NCI-H524 treated with DMSO at 0.1 percent for 48 hours (cell line): Measurements from ENCODE around the gene KCNK17.

Source experiments
- DNase-seq: peaks from one replicate; lab custom pipeline; 2025; lab: John Stamatoyannopoulos, UW

KCNK17 gene

DNA sequence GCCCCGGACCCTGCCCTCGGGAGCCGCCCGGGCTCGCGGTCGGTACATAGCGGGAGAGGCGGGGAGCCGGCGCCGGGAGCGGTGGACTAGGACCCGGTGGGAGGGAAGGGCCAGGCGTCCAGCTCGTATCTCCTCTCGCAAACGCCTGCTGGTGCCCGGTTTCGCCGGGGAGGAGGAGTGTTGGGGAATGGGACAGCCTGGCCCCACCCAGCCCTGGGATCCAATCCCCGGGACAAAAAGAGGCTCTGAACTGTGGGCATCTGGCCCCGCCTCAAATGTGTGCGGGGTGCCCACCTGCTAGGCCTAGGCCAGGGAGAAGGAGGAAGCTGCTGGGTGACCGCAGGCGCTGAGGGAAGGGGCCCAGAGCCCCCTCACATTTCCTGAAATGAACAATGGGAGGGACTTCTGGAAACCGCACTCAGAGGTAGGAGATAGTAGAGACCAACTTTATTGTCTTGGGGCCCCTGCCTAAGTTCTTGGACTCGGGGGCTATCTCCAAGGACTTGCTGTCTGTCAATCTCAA, at the start of gene KCNK17:
KCNK17 (minus strand) TSS at position 147 of the 523 bp plus-strand sequence; CDS start at position 48, 99 bp downstream.
- no peak for DNase-seq

DNA sequence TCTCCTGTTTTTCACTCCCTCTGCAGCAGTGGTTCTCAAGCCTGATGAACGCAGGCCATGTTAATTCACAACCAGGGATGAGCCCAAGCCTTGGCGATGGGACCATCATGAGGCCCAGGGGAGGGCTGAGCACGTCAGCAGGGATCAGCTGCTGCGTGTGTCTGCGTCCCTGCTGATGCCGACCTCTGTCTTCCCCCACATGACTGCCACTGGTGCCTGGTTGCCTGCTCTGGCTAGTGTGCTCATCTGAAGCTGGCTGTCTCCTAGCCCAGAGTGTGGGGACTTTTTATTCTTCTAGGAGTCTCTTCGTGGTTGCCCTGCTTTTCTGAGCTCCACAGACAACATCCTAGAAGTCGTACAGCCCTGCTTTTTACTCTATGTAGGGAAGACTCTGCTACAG, 49.1 kb upstream of the KCNK17 start:
- DNase-seq: no peak

GRCh38 chr6:39362487-39362865, 48.3 kb upstream of the KCNK17 start:
- peak; percentile 75 for DNase-seq

DNA sequence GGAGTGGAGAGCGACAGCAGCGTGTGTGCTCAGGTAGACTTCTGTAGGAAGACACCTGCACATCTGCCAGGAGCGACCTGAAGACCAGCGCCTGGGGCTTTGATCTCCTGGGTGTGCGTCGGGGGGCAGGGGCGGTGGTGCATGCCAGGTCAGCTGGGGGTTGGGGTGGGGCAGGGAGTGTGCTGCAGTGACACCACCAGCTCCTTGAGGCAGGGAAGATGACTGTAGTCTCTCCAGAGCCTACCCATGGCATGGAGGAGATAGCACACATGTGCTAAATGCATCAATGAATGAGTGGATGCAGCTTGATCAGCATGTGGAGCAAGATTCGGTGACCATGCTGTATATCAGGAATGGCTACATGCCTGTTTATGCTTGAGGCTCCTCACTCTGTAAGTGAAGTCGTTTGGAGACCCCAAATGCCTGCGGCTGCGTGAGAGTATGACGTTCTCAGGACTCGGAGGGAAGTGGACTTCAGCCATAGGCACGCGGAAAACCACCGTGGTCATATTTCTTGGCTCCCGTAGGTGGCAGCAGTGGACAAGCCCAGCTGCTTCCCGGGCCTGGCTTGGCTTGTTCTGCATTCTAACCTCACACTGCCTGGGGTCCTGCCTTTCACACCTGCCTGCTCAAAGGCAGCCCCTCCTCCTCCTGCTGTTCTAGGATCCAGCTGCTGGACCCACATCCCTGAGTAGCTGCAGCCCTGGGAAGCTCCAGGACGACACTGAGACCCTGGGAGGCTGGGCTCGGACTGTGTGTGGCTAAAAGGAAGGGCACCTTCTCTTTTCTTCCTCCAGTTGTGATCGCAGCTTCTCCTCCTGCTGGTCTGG, 47.7 kb upstream of the KCNK17 start:
- peak; percentile 7 for DNase-seq

- no peak for DNase-seq
Measured at GRCh38 chr6:39360378-39360777, 46.2 kb upstream of the KCNK17 start.

- DNase-seq: peak; percentile 26
Measured at GRCh38 chr6:39357998-39358686, 43.9 kb upstream of the KCNK17 start.

GRCh38 chr6:39353698-39354315, 39.6 kb upstream of the KCNK17 start:
- DNase-seq: no peak

- DNase-seq: no peak
Measured at GRCh38 chr6:39350723-39351505, 36.7 kb upstream of the KCNK17 start.

- no peak for DNase-seq
Measured at GRCh38 chr6:39348740-39349139, 34.5 kb upstream of the KCNK17 start.

DNA sequence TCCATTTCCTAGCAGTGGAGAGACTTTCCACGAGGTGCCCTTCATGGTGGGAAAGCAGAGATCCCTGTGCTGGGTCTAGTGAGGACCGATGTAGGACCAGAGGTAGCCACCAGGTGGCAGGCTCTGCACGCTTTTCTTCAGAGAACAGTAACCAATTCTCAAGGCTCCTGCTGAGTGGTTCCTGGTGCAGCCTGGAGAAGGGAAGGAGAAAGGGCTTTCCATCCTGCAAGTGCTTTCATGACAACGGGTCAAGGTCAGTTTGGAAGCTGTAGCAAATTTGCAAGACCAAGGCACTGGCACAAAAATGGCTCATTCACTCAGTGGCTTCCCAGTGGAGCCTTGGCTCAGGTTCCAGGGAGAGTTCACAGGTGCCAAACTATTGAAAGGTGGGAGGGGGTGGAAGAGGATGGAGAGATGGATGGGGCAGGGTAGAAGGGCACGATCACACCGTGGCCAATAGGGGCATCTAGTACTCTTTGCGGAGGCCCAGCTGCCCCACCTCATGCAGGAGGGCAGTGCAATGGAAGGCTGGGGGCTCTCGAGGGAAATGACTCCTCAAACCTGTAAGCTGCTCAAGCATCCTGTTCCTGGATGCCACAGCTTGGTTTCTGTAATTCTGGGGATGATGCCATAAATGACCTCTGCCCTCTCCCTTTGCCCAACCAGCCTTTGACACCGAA, 33.8 kb upstream of the KCNK17 start:
- no peak for DNase-seq

GRCh38 chr6:39347206-39347605, 33.0 kb upstream of the KCNK17 start:
- no peak for DNase-seq

DNA sequence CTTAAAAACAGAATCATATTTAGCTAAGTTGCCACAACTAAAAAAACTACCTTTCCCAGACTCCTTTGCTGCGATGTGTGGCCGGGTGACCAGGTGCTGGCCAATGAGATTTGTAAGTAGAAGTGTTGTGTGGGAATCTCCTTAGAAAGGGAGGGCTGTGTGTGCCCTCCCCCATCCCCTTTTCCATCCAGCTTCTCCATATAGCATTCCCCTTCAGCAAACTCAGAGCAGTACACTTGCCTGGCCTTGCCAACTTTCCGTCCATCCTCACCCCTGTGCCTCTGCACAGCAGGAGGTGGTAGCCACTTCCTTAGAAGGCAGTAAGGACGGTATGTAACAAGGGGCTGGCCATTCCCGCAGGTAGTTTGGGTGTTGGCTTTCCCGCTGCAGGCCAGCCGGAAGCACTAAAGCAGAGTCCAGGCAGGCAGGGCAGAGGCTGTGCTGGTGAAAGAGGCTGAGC, 30.6 kb upstream of the KCNK17 start:
- no peak for DNase-seq

- DNase-seq: no peak
Measured at GRCh38 chr6:39343396-39343870, 29.2 kb upstream of the KCNK17 start.

DNA sequence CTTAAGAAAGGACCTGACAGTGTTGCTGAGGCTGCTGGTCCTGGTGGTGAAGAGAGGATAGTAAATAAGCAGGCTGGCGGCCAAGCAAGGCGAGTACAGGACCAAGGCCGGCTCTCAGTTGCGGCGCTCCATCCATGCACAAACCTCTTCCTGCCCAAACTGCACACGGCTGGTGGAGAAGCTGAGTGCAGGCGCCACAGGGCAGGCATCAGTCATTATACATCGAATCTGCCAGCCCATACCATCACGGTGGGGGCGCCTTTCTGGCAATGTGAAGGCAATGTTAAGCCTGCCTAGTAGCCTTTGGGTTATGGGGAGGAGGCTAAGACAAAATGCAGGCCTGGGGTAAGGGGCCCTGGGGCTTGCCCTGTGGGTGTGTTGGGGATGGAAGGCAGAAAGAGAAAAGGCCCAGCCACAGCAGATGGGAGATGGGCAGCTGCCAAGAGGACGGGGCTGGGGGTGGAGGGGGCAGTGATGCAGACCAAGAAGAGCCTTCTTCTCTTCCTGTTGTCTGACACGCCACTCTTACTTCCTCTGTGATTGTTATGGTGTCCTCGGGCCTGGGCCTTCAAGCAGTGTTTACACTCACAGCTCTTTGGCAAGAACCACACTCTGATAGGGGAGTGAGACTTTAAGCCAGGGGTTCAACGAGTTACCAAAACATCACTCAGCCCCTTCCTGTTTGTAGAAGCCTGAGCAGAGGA, 28.6 kb upstream of the KCNK17 start:
- DNase-seq: no peak

DNA sequence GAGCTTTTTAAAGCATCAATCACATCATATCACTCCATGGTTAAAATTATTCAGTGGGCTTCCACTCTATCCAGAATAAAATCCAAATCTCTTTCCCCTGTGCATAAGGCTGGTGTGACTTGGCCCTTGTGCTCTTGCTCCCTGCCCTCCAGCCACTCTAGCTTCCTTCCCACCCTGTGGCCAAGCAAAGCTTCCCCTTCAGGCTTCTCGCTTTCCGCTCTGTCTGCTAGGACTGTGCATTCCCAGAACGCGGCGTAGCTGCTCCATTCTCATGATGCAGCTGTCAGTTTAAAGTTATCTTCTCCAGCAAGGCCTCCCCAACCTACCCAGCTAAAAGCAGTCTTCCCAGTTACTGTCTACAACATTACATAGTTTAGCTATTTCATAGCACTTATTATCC, 27.7 kb upstream of the KCNK17 start:
- DNase-seq: no peak

- no peak for DNase-seq
Measured at GRCh38 chr6:39341352-39341751, 27.1 kb upstream of the KCNK17 start.

DNA sequence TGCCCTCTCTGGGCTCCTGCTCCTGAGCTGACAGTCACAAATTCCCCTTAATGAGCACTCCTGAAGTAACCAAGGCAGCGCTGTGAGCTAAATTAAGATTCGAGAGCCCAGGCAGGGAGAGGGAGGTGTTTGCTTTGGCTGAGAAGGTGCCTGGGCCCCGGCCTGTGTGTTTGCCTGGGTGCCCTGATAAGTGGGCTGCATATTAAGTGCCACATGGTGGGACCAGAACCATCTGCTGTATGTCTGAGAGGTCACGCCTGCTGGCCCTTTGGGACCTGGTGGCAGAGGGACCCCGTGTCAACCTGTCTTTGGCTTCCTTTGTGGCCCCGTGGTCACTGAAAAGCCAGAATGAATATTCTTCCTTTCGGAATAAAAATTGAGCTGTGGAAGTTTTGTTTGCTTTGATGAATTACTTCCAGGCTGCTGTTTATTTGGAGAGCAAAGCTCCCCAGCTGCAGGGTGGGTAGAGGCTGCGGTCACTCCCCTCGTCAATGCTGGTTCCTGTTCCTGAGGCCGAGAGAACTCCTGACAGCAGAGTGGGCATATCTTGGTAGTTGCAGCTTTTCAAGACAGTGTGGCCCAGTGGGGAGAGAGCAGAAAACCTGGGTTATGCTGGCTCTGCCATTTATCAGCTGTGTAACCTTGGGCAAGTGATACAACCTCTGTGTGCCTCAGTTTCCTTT, 25.8 kb upstream of the KCNK17 start:
- DNase-seq: peak; percentile 97

DNA sequence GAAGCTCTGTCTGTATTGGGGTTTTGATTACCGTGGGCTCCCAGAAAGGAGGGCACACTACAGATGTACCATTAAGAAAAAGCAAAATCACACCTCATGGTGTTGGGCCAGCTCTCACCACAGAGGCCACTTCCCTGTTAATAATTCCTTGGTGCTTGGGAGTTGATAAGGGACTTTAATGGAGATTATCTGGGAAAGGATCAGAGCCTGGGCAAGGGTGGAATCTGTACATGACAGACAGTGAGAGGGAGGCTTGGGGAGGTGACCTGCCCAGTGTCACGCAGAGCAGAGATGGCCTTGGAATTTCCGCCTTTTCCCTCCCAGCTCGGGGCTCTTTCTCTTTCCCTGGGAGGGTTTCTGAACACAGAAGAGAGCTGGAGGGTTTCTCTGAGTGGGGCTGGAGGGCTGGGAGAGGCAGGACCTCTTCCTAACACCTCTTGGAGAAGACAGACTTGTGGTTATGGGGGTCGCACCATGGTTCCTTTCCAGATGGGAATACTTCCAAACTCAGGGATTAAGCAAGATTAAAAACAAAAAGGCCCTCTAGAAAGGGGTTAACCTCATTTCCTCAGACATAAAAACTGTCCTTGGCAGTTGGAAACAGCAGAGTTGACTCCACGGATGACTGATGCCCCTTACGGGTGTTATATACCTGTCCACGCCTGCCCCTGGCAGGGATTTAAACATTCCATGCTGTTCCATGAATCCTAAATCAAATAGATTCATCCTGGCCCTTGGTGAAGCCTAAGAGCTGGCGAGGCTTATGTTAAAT, 25.1 kb upstream of the KCNK17 start:
- peak; percentile 82 for DNase-seq

GRCh38 chr6:39338397-39338796, 24.2 kb upstream of the KCNK17 start:
- DNase-seq: no peak
